Measurements from ENCODE around the gene GTF2H1.

GTF2H1 gene

DNA sequence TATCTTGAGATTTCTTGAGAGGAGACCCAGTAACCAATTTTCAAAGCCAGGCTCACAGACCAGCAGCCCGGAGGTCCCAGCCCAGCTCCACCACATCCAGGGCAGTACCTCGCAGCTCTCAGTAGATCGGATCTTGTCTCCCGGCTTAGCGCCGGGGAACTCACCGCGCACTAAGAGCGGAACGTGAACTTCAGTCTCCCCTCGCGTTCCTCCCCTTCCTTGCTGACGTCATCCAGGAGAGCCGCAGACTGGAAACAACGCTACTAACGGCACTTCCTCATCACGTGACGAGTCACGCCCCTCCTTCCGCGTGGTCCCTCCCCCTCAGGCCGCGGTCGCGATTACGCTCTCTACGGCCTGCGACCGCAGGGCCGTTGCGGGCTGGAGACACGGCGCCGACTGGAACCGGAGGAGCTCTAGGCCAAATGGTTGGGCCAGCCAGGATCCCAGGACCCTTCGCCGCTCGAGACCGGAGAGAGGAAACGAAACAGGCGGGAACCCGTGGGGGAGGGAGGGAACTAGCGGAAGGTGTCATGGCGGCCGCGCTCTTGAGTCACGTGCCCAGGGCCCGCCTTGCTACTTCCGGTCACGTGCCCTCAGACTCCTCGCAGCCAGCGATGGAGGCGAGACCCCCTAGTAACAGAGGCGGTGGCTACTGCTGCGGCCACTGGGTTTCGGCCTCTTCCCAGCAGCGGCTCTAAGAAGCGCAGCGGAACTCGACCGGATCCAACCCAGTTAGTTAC lies at the start of gene GTF2H1, which contains the start of gene HPS5:
Gene GTF2H1, plus strand, starts transcription at position 599 of the 743 bp plus-strand sequence. CDS start 10,508 bp downstream, outside the sequence.
Gene HPS5, minus strand, starts transcription at position 172 of the 743 bp plus-strand sequence. CDS start 4,282 bp downstream, outside the sequence.
- Histone ChIP-seq H3K27me3 (ENCODE audit: insufficient read depth, low read length) (no peaks in the 10 kb centered on the region), H3K36me3 (ENCODE audit: insufficient read depth, low read length) (peaks cover 20% of the 10 kb centered on the region), H2AFZ (ENCODE audit: low read depth, low read length) (peak within 1 kb of the TSS; percentile 79), H3K4me3 (ENCODE audit: low read length) (peak within 1 kb of the TSS; percentile 93), H3K4me1 (ENCODE audit: insufficient read depth, low read length) (peaks cover 34% of the 10 kb centered on the region), H3K9me3 (ENCODE audit: low read length) (no peaks in the 10 kb centered on the region)

DNA sequence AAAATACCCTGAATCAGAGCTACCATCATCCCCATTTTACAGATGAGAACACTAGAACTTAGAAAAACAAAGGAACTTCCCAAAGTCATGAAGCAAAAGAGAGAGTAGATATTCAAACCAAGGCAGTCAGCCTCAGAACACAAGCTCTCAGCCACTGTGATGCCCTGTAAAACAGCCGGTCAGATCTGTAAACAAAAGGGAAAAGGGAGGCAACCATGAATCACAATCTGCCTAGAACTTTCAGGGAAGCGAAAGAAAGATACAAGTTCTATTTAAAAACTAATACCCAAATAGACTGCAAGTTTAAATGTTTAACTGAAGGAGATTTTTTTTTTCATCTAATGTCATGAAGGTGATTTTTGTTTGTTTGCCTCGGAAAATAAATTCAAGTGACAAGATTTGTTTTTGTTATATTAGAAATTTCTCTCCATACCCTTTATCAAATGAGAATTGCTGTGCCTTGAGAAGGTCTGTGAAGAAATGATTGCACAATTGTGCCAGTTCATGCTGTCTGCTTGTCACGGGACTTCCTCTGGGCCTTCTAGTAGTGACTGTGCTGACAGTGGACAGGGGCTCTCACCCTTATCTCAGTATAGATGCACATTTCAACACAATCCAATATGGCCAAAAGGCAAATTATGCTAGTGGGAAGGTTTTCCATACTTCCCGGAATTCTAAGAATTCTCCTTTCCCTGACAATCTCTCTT lies 44.6 kb upstream of the GTF2H1 start:
- Histone ChIP-seq H3K4me3 (ENCODE audit: low read length) (no peak overlapping the region), H2AFZ (ENCODE audit: low read depth, low read length) (no peak overlapping the region), H3K36me3 (ENCODE audit: insufficient read depth, low read length) (peaks cover 39% of the 10 kb centered on the region), H3K4me1 (ENCODE audit: insufficient read depth, low read length) (no peaks in the 10 kb centered on the region), H3K27me3 (ENCODE audit: insufficient read depth, low read length) (no peaks in the 10 kb centered on the region), H3K9me3 (ENCODE audit: low read length) (no peaks in the 10 kb centered on the region)

DNA sequence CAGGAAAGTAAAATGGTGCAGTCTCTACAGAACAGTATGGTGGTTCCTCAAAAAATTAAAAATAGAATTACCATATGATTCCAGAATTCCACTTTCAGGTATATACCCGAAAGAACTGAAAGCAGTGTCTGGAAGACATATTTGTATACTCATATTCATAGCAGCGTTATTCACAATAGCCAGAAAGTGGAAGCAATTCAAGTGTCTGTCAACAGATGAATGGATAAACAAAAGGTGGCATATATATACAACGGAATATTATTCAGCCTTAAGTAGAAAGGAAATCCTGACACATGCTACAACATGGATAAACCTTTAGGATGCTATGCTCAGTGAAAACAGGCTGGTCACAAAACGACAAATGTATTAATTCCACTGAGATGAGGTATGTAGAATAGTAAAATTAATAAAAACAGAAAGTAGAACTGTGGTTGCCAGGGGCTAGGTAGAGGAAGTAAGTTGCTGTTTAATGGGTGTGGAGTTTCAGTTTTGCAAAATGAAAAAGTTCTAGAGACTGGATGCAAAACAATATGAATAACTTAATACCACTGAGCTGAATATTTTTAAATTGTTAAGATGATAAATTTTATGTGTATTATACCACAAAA lies 41.8 kb upstream of the GTF2H1 start:
- no peaks in the 10 kb centered on the region for H3K27me3 ChIP-seq (ENCODE audit: insufficient read depth, low read length)

DNA sequence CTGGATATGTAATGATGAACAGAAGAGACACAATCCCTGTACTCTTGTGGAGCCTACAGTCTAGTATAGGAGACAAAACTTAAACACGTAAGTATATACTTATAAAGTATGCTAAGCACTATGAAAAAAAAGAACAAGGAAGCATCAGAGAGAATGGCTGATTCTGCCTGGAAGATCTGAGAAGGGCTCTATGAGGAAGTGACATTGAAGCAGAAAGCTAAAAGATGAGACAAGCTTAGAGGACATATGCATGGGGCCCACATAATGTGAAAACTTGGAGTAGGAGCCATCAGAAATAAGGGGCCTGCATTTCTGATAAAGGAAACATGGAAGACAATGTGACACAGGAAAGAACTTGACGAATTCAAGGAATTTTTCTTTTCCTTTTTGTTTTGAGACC lies 39.7 kb upstream of the GTF2H1 start:
- Histone ChIP-seq H2AFZ (ENCODE audit: low read depth, low read length) (no peak overlapping the region), H3K27me3 (ENCODE audit: insufficient read depth, low read length) (no peaks in the 10 kb centered on the region), H3K4me3 (ENCODE audit: low read length) (no peak overlapping the region), H3K4me1 (ENCODE audit: insufficient read depth, low read length) (no peaks in the 10 kb centered on the region), H3K36me3 (ENCODE audit: insufficient read depth, low read length) (peaks cover 77% of the 10 kb centered on the region), H3K9me3 (ENCODE audit: low read length) (no peaks in the 10 kb centered on the region)

More for the DNA sequence above, 41.8 kb upstream of the GTF2H1 start:
- H3K4me3 ChIP-seq (ENCODE audit: low read length), result no peak overlapping the region
- peaks cover 63% of the 10 kb centered on the region for H3K36me3 ChIP-seq (ENCODE audit: insufficient read depth, low read length)
- no peaks in the 10 kb centered on the region for H3K4me1 ChIP-seq (ENCODE audit: insufficient read depth, low read length)
- no peaks in the 10 kb centered on the region for H3K9me3 ChIP-seq (ENCODE audit: low read length)
- H2AFZ ChIP-seq (ENCODE audit: low read depth, low read length), result no peak overlapping the region

DNA sequence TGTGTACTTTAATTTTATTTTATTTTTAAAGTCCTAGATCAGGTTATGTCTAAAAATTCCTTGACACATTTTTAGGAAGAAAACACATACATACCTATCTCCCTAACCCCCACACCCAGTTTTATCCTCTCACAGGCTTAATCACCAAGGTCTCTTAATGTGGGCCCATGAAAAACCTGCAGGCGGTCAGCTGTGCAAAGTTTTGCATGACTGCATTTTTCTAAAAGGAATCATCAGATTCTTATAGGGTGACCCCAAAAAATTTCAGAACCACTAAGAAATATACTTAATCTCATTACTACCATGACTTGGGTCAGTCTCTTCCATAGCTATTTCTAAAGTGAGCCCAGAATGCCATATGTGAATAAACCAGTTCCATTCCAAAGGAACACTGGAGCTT lies 36.5 kb upstream of the GTF2H1 start:
- H3K36me3 ChIP-seq (ENCODE audit: insufficient read depth, low read length), result peaks cover 80% of the 10 kb centered on the region
- H3K9me3 ChIP-seq (ENCODE audit: low read length), result no peaks in the 10 kb centered on the region
- H3K27me3 ChIP-seq (ENCODE audit: insufficient read depth, low read length), result no peaks in the 10 kb centered on the region
- no peak overlapping the region for H3K4me3 ChIP-seq (ENCODE audit: low read length)
- H2AFZ ChIP-seq (ENCODE audit: low read depth, low read length), result no peak overlapping the region
- no peaks in the 10 kb centered on the region for H3K4me1 ChIP-seq (ENCODE audit: insufficient read depth, low read length)

DNA sequence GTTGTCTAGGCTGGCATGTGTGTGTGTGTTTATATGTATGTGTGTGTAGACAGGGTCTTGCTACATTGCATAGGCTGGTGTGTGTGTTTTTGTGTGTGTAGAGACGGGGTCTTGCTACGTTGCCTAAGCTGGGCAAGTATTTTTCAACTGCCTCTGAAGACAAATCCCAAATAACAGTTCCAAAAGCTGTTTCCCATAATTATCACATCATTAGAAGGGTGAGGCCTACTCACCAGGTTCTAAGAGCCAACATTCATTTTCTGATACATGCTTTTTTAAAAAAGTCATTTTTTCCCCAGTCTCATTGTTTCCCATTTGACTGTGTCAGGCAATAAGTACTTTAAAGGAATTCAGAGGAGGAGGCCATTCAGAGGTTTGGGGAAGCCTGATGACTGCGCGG lies 33.5 kb upstream of the GTF2H1 start:
- H2AFZ ChIP-seq (ENCODE audit: low read depth, low read length), result no peak overlapping the region
- H3K36me3 ChIP-seq (ENCODE audit: insufficient read depth, low read length), result peaks cover 81% of the 10 kb centered on the region

DNA sequence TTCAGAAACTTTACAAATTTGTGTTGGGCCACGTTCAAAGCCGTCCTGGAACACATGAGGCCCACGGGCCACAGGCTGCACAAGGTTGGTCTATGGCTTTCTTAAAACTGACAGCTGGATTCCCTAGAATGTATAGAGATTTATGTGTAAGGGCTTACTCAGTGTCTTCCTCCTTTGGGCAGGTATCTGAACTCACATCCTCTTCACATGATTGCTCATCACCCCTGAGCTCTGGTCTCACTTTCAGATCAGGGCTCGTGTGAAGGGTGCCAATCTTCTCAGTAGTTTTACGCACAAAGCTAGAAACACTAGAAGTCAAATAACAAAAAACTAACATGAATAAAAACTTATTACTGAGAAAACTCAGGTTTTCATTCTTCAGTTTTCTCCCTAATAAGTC lies 27.5 kb upstream of the GTF2H1 start:
- Histone ChIP-seq H3K36me3 (ENCODE audit: insufficient read depth, low read length) (peaks cover 77% of the 10 kb centered on the region), H3K27me3 (ENCODE audit: insufficient read depth, low read length) (no peaks in the 10 kb centered on the region), H2AFZ (ENCODE audit: low read depth, low read length) (no peak overlapping the region), H3K4me1 (ENCODE audit: insufficient read depth, low read length) (no peaks in the 10 kb centered on the region), H3K4me3 (ENCODE audit: low read length) (no peak overlapping the region), H3K9me3 (ENCODE audit: low read length) (no peaks in the 10 kb centered on the region)

More for the DNA sequence above, 33.5 kb upstream of the GTF2H1 start:
- Histone ChIP-seq H3K27me3 (ENCODE audit: insufficient read depth, low read length) (no peaks in the 10 kb centered on the region), H3K9me3 (ENCODE audit: low read length) (no peaks in the 10 kb centered on the region), H3K4me3 (ENCODE audit: low read length) (no peak overlapping the region), H3K4me1 (ENCODE audit: insufficient read depth, low read length) (no peaks in the 10 kb centered on the region)

DNA sequence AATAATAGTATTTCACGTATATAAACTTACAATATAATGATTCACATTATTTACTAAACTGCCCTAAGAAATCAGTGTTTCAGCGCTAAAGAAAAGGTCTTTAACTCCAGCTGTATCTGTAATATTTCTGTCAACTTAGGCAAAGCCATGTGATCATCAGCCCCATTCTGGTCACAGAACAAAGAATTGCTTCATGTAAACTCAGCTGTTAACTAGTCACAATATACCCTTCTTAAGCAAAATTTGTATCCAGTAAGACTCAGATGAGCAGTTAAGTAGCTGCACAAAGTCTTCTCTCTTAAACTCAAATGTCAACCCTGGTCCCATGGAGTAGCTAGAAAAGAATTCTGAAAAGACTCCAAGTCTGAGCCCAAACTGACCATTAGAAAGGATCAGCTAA lies 27.1 kb upstream of the GTF2H1 start:
- H3K4me1 ChIP-seq (ENCODE audit: insufficient read depth, low read length), result no peaks in the 10 kb centered on the region
- no peak overlapping the region for H2AFZ ChIP-seq (ENCODE audit: low read depth, low read length)
- no peak overlapping the region for H3K4me3 ChIP-seq (ENCODE audit: low read length)
- peaks cover 77% of the 10 kb centered on the region for H3K36me3 ChIP-seq (ENCODE audit: insufficient read depth, low read length)
- no peaks in the 10 kb centered on the region for H3K9me3 ChIP-seq (ENCODE audit: low read length)
- H3K27me3 ChIP-seq (ENCODE audit: insufficient read depth, low read length), result no peaks in the 10 kb centered on the region

DNA sequence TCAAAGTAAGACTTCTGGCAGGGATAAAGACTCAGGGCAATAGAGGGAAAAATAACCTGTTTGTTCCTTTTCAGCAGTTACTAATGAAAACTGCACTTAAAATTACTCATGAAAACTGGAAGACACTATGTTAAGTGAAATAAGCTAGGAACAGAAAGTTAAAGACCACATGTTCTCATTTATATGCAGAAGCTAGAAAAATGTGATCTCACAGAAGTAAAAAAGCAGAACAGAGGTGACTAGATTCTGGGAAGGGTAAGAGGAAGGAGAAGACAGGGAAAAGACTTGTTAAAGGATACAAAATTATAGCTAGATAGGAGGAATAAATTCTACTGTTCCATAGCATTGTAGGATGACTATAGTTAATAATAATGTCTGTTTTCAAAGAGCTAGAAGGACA lies 22.6 kb upstream of the GTF2H1 start:
- no peak overlapping the region for H2AFZ ChIP-seq (ENCODE audit: low read depth, low read length)
- H3K36me3 ChIP-seq (ENCODE audit: insufficient read depth, low read length), result peaks cover 71% of the 10 kb centered on the region
- no peak overlapping the region for H3K4me3 ChIP-seq (ENCODE audit: low read length)
- H3K4me1 ChIP-seq (ENCODE audit: insufficient read depth, low read length), result no peaks in the 10 kb centered on the region
- H3K27me3 ChIP-seq (ENCODE audit: insufficient read depth, low read length), result no peaks in the 10 kb centered on the region
- no peaks in the 10 kb centered on the region for H3K9me3 ChIP-seq (ENCODE audit: low read length)

DNA sequence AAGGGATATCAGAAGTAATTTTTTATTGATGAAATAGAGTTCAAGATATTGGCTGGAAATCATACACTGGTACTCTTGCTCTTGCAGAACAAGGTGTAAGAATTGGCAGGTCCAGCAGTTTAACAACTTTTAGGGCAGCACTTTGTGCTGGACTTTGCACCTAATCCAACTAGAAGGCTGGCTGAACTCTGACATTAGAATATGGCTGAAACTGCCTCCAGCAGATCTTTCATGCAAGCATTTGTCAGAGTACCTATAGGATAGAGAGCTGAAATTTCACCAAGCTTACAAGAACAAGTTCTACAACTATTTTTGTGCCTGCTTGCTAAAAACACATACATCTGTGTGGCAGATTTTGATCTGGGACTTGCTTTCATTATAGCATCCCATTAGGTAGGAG lies 17.6 kb upstream of the GTF2H1 start:
- H3K27me3 ChIP-seq (ENCODE audit: insufficient read depth, low read length), result no peaks in the 10 kb centered on the region
- H2AFZ ChIP-seq (ENCODE audit: low read depth, low read length), result no peak overlapping the region
- peaks cover 79% of the 10 kb centered on the region for H3K36me3 ChIP-seq (ENCODE audit: insufficient read depth, low read length)
- H3K4me1 ChIP-seq (ENCODE audit: insufficient read depth, low read length), result no peaks in the 10 kb centered on the region
- H3K4me3 ChIP-seq (ENCODE audit: low read length), result no peak overlapping the region
- no peaks in the 10 kb centered on the region for H3K9me3 ChIP-seq (ENCODE audit: low read length)

DNA sequence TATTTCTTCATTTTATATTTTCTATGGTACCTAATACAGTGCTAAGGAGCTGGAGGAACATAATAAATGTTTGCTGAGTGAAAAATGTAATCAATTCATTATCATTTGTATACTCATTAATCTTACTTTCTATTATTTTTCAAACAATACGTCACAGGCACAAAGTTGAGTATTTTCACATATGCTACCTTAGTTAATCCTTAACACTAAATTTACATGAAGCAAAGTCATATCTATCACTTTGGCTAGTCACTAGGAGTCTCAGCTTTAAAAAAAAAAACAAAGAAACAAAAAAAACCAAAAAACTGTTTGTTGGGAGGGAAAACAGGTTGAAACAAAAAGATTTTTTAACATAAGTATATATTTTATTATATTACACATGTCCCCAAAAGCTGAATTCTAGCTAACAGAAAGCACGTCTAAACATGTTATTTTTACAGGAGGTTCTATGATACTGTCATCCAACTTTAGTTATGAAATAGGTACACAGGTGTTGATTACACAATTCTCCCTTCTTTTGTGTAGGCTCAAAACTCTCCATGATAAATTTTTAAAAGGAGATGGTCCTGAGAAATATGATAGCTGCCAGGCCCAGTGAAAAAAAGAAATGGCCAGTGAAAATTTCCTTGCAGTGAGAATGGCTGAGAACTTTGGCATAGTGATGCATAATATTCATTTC lies 14.8 kb upstream of the GTF2H1 start:
- H3K27me3 ChIP-seq (ENCODE audit: insufficient read depth, low read length), result no peaks in the 10 kb centered on the region
- H3K9me3 ChIP-seq (ENCODE audit: low read length), result no peaks in the 10 kb centered on the region
- no peak overlapping the region for H2AFZ ChIP-seq (ENCODE audit: low read depth, low read length)
- H3K4me3 ChIP-seq (ENCODE audit: low read length), result no peak overlapping the region
- H3K36me3 ChIP-seq (ENCODE audit: insufficient read depth, low read length), result peaks cover 72% of the 10 kb centered on the region
- peaks cover 2% of the 10 kb centered on the region for H3K4me1 ChIP-seq (ENCODE audit: insufficient read depth, low read length)

DNA sequence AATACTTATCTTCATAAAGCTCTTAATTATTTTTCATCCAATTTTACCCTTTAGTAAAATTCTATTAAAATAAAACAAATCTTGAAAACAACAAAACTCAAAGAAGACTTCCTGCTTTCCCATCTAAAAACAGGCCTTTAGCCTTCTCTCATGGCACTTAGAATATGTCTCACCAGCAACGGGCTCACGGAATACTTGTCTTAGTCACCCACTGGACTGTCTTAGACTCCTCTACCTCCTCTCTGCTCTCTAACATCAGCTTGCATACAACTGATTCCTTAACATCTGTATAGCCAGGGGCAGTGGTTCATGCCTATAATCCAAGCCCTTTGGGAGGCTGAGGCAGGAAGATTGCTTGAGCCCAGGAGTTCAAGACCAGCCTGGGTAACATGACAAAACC lies 14.1 kb upstream of the GTF2H1 start:
- Histone ChIP-seq H3K4me1 (ENCODE audit: insufficient read depth, low read length) (peaks cover 9% of the 10 kb centered on the region), H3K27me3 (ENCODE audit: insufficient read depth, low read length) (no peaks in the 10 kb centered on the region), H3K36me3 (ENCODE audit: insufficient read depth, low read length) (peaks cover 68% of the 10 kb centered on the region), H2AFZ (ENCODE audit: low read depth, low read length) (no peak overlapping the region), H3K9me3 (ENCODE audit: low read length) (no peaks in the 10 kb centered on the region), H3K4me3 (ENCODE audit: low read length) (no peak overlapping the region)

DNA sequence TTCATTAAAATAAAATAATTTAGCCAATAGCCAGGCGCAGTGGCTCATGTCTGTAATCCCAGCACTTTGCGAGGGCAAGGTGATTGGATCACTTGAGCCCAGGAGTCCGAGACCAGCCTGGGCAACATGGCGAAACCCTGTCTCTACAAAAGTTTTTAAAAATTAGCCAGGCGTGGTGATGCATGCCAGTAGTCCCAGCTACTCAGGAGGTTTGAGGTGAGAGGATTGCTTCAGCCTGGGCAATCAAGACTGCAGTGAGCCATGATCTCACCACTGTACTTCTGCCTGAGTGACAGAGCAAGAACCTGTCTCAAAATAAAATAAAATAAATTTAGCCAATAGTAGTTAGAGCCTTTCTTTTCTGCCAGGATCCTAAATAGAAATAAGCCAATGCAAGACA lies 12.7 kb upstream of the GTF2H1 start:
- Histone ChIP-seq H3K36me3 (ENCODE audit: insufficient read depth, low read length) (peaks cover 59% of the 10 kb centered on the region), H3K27me3 (ENCODE audit: insufficient read depth, low read length) (no peaks in the 10 kb centered on the region), H3K4me1 (ENCODE audit: insufficient read depth, low read length) (peaks cover 11% of the 10 kb centered on the region), H3K4me3 (ENCODE audit: low read length) (no peak overlapping the region), H2AFZ (ENCODE audit: low read depth, low read length) (no peak overlapping the region), H3K9me3 (ENCODE audit: low read length) (no peaks in the 10 kb centered on the region)

All from neuron (in vitro differentiated cells).